ENCODE measurements around the gene MMP24OS. TPM values are rescaled to one million over a fixed set of nuclear protein-coding genes. Genes with fewer than 3 reads are reported as not detected.

Gene MMP24OS
- total and polyA plus RNA-seq, 4 donors, result 5.2 to 16.0 (median 10.3) TPM

GRCh38 chr20:35276408-35276807, 1.5 kb downstream of the MMP24OS start:
- DNase-seq (ENCODE audit: low spot score), result no peak
- H3K36me3 ChIP-seq (ENCODE audit: control insufficient read depth in 4 of 4, insufficient read depth in 3 of 4, low read depth in 1 of 4, low read length in 3 of 4), result peaks cover 13 to 30% (median 24%) of the 10 kb centered on the region in 4 donors
- H3K4me1 ChIP-seq (ENCODE audit: control insufficient read depth in 4 of 4, insufficient read depth in 4 of 4, low read length in 3 of 4), result peaks cover 0 to 14% (median 7%) of the 10 kb centered on the region in 4 donors
- no peaks in the 10 kb centered on the region for H3K27me3 ChIP-seq (ENCODE audit: control insufficient read depth in 4 of 4, insufficient read depth in 4 of 4, low read length in 3 of 4)
- H3K9me3 ChIP-seq (ENCODE audit: control insufficient read depth in 4 of 4, low read length in 3 of 4), result no peaks in the 10 kb centered on the region
- no peak for TF ChIP-seq FOXA1 (IDR thresholded peaks at IDR 0.05)
- no peak for TF ChIP-seq ZBTB33 (IDR thresholded peaks at IDR 0.05)
- no peak for TF ChIP-seq MAX (IDR thresholded peaks at IDR 0.05)
- TF ChIP-seq GABPA (IDR thresholded peaks at IDR 0.05 in 1 of 2, conservative IDR thresholded peaks at IDR 0.05 in 1 of 2), result no peak
- TF ChIP-seq ATF3 (IDR thresholded peaks at IDR 0.05), result no peak
- TF ChIP-seq NR2F2 (IDR thresholded peaks at IDR 0.05), result no peak
- no peak for TF ChIP-seq EGR1 (IDR thresholded peaks at IDR 0.05; ENCODE audit: low read depth in 2 of 2)
- TF ChIP-seq FOXA2 (IDR thresholded peaks at IDR 0.05), result no peak
- no peak for TF ChIP-seq CTCF (IDR thresholded peaks at IDR 0.05; ENCODE audit: low read depth, low read length, missing input control)
- TF ChIP-seq RAD21 (IDR thresholded peaks at IDR 0.05), result no peak
- TF ChIP-seq HNF4G (IDR thresholded peaks at IDR 0.05), result no peak
- no peak for TF ChIP-seq HNF4A (conservative IDR thresholded peaks at IDR 0.05)
- no peak for TF ChIP-seq TAF1 (conservative IDR thresholded peaks at IDR 0.05)
- TF ChIP-seq JUND (IDR thresholded peaks at IDR 0.05), result no peak
- no peak for TF ChIP-seq SP1 (IDR thresholded peaks at IDR 0.05)
- no peak overlapping the region for H3K4me3 ChIP-seq (ENCODE audit: low read depth in 1 of 3, low read length in 3 of 3)
- 94% methylated on average over 6 of the region's 6 CpGs for WGBS
- no peak overlapping the region for H3K27ac ChIP-seq (ENCODE audit: low read depth in 1 of 2, low read length in 2 of 2)
- H3K9ac ChIP-seq (ENCODE audit: low read depth in 1 of 2, low read length in 2 of 2), result peak overlapping the region in 1 of 2 donors; percentile 94

GRCh38 chr20:35275741-35276251, 2.1 kb downstream of the MMP24OS start:
- Histone ChIP-seq H3K36me3 (ENCODE audit: control insufficient read depth in 4 of 4, insufficient read depth in 3 of 4, low read depth in 1 of 4, low read length in 3 of 4) (peaks cover 13 to 35% (median 24%) of the 10 kb centered on the region in 4 donors), H3K4me1 (ENCODE audit: control insufficient read depth in 4 of 4, insufficient read depth in 4 of 4, low read length in 3 of 4) (peaks cover 0 to 14% (median 7%) of the 10 kb centered on the region in 4 donors), H3K4me3 (ENCODE audit: low read depth in 1 of 3, low read length in 3 of 3) (no peak overlapping the region), H3K9me3 (ENCODE audit: control insufficient read depth in 4 of 4, low read length in 3 of 4) (no peaks in the 10 kb centered on the region), H3K27ac (ENCODE audit: low read depth in 1 of 2, low read length in 2 of 2) (no peak overlapping the region), H3K9ac (ENCODE audit: low read depth in 1 of 2, low read length in 2 of 2) (no peak overlapping the region), H3K27me3 (ENCODE audit: control insufficient read depth in 4 of 4, insufficient read depth in 4 of 4, low read length in 3 of 4) (no peaks in the 10 kb centered on the region)
- no peak for DNase-seq (ENCODE audit: low spot score)
- WGBS, result 94% methylated on average over 12 of the region's 12 CpGs
- no peak for TF ChIP-seq MAX (IDR thresholded peaks at IDR 0.05)
- TF ChIP-seq RXRA (IDR thresholded peaks at IDR 0.05), result no peak
- no peak for TF ChIP-seq NR2F2 (IDR thresholded peaks at IDR 0.05)
- no peak for TF ChIP-seq TAF1 (conservative IDR thresholded peaks at IDR 0.05)
- no peak for TF ChIP-seq REST (IDR thresholded peaks at IDR 0.05)
- no peak for TF ChIP-seq GABPA (IDR thresholded peaks at IDR 0.05 in 1 of 2, conservative IDR thresholded peaks at IDR 0.05 in 1 of 2)
- no peak for TF ChIP-seq HNF4G (IDR thresholded peaks at IDR 0.05)
- TF ChIP-seq JUND (IDR thresholded peaks at IDR 0.05), result no peak
- TF ChIP-seq FOXA2 (IDR thresholded peaks at IDR 0.05), result no peak
- TF ChIP-seq SP1 (IDR thresholded peaks at IDR 0.05), result no peak
- no peak for TF ChIP-seq FOXA1 (IDR thresholded peaks at IDR 0.05)
- no peak for TF ChIP-seq HNF4A (conservative IDR thresholded peaks at IDR 0.05)
- TF ChIP-seq RAD21 (IDR thresholded peaks at IDR 0.05), result no peak
- no peak for TF ChIP-seq CTCF (IDR thresholded peaks at IDR 0.05; ENCODE audit: low read depth, low read length, missing input control)
- no peak for TF ChIP-seq EGR1 (IDR thresholded peaks at IDR 0.05; ENCODE audit: low read depth in 2 of 2)
